ENCODE measurements around the gene WRNIP1.
"Not testable (repeated sequence)": the region's sequence is repeated elsewhere in the genome, so short reads cannot be mapped to it uniquely, and the experiment has no call there.

The WRNIP1 gene

DNA sequence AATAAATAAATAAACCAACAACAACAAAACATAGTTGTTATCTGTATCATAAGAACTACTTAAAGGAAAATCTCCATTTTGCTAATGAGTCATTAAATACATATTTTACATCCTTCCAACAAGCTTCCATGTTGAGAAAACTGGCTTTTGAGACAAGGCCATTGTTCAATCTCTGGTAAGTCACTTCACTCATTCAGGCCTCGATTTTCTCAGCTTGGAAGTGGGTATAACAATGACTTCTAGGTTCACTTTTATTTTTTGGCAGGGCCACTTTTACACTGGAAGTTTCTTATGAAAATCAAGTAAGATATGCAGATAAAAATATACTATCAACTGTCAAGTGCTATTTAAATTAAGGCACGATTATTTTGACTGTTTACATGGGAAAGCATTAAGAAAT, 30.0 kb downstream of the WRNIP1 start:
- no peak for DNase-seq (ENCODE audit: low spot score)
- TF ChIP-seq, protein P1, sequence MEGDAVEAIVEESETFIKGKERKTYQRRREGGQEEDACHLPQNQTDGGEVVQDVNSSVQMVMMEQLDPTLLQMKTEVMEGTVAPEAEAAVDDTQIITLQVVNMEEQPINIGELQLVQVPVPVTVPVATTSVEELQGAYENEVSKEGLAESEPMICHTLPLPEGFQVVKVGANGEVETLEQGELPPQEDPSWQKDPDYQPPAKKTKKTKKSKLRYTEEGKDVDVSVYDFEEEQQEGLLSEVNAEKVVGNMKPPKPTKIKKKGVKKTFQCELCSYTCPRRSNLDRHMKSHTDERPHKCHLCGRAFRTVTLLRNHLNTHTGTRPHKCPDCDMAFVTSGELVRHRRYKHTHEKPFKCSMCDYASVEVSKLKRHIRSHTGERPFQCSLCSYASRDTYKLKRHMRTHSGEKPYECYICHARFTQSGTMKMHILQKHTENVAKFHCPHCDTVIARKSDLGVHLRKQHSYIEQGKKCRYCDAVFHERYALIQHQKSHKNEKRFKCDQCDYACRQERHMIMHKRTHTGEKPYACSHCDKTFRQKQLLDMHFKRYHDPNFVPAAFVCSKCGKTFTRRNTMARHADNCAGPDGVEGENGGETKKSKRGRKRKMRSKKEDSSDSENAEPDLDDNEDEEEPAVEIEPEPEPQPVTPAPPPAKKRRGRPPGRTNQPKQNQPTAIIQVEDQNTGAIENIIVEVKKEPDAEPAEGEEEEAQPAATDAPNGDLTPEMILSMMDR (IDR thresholded peaks at IDR 0.05; ENCODE audit: extremely low read depth, missing control alignments): no peak

DNA sequence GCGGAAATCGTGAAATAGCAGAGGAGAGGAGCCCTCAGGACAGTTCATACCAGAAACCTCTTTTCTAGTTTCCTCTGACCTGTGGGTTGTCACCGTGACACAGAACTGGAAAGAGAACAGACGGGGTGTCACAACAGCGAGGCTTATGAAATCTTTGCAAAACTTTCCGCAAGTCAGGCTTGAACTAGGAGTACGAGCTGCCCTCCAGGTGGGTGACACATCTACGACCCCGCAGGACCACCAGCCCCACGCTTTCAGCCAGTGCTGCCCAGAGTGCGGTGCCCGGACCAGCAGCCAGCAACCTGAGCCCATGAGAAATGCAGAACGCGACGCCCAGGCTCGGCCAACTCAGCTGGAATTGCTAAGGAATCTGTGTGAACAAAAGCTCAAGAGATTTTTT, 30.8 kb downstream of the WRNIP1 start:
- TF ChIP-seq, protein P1 (IDR thresholded peaks at IDR 0.05; ENCODE audit: extremely low read depth, missing control alignments): no peak
- no peak for DNase-seq (ENCODE audit: low spot score)

DNA sequence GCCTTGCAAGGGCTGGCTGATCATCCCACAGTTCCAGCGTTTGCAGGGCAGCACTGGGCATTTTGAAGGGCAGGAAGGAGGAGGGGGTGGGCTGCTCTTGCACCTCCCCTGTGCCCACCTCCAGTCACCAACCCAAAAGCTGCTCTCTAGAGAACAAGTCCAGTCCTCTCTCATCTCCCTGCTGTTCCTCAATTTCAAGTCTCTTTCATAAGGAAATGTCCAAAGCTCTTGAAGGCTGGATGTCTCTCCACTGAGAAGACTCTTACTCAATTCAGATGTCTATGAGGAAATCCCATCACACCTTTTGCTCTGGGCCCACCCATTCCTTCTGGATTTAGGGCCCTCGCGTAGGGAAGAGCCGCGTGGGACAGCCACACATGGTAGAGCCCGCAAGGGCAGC, 31.7 kb downstream of the WRNIP1 start:
- DNase-seq (ENCODE audit: low spot score): no peak
- TF ChIP-seq, protein P1 (IDR thresholded peaks at IDR 0.05; ENCODE audit: extremely low read depth, missing control alignments): no peak

DNA sequence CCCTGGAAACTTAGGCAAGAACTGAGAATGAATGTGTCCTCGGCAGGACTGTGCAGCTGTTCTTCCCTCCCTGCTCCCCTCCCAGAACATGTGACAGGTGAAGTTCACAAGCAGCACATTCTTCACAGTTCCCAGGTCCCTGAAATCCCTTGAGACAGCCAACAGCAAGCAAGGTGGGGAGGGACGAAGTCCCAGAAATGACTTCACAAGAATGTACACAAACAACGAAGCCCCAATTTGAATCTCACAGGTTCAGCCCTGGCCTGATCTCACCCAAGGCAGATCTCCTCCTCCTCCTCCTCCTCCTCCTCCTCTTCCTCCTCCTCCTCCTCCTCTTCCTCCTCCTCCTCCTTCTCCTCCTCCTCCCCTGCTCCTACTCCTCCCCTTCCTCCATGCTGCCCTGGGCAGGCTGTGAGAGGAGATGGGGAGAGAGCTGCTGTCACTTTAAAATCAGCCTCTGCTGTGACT, 32.4 kb downstream of the WRNIP1 start:
- no peak for DNase-seq (ENCODE audit: low spot score)
- TF ChIP-seq, protein P1 (IDR thresholded peaks at IDR 0.05; ENCODE audit: extremely low read depth, missing control alignments): no peak

DNA sequence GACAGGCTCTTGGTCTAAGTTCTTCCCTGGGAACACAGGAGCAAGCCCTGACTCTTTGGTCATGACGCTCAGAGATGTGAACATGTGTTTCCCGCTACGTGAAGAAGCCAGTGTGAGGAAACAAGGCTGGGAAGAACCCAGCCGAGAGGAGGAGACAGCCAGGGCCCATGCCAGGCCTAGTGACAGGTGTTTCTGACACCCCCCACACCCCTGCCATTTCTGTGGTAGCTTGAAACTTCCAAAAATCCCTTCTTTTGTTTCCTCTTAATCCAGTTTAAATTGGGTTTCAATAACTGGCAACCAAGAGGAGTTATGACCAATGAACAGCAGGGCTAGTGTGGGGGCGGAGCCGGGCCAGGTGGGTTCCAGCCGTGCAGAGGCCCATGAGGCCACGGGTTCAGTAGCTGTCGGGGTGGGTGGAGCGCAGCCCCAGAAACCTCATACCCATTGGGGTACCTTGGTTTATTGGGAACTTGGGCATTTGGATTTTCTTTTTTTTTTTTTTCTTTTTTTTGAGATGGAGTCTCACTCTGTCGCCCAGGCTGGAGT, 33.5 kb downstream of the WRNIP1 start:
- no peak for DNase-seq (ENCODE audit: low spot score)
- TF ChIP-seq, protein P1 (IDR thresholded peaks at IDR 0.05; ENCODE audit: extremely low read depth, missing control alignments): no peak

DNA sequence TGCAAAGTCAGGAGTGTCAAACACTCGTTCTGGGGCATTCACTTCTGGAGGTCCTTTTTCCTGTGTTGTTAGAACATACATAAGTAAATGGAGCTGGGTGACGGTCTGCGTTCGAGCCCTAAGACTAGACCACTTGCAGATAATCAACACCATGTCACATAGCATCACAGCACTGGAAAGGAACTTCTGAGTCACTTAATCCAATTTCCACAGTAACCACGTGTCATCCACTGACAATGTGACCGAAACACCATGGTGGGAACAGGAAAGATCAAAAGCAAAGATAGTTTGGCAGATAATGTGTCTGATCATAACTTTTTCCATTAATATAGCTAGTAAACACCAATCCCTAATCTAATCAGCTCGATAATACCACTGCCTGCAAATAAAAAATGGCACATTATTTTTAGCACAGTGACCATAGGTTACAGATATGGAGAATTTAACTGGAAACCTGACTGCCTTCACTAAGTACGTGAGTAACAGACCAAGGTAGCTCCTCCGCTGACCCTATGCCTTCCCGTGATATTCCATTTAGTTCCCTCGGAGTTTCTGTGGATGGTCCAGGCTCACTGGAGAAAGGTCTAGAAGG, 34.8 kb downstream of the WRNIP1 start:
- TF ChIP-seq, protein P1 (IDR thresholded peaks at IDR 0.05; ENCODE audit: extremely low read depth, missing control alignments): no peak
- DNase-seq (ENCODE audit: low spot score): no peak

DNA sequence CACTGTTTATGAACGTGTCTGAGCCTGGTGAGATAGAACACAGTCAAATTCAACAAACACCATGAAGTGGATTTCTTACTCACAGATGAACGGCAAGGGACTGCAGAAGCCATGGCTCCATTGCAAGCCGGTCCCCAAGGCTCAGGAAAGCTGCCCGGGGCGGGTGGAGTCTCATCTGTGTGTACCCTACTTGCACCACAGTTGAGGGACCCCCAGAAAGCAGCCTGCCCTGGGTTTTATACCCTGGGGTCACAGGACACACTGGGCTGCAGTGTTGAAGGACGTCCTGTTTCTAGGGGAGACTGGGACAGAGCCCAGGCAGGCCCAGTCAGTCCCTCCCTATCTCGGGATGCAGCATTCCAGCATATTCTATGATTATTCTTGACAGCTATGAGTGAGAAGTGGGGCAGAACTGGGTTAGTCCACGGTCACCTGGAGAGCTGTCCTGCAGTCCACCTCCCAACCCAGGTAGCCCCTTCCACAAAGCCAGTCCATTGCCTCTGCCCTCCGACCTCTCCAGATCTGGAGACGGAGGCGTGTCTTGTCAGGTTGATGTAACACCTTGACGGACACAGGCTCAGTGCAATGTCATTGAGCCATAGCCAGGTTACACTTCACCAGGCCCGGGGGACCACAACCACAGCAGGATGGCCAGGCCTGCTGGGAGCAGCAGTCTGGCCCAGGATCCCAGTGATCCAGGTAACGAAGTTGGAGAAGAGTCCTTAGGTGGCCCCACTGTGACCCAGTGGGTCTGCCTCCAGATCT, 35.5 kb downstream of the WRNIP1 start:
- DNase-seq (ENCODE audit: low spot score): no peak
- TF ChIP-seq, protein P1 (IDR thresholded peaks at IDR 0.05; ENCODE audit: extremely low read depth, missing control alignments): no peak

DNA sequence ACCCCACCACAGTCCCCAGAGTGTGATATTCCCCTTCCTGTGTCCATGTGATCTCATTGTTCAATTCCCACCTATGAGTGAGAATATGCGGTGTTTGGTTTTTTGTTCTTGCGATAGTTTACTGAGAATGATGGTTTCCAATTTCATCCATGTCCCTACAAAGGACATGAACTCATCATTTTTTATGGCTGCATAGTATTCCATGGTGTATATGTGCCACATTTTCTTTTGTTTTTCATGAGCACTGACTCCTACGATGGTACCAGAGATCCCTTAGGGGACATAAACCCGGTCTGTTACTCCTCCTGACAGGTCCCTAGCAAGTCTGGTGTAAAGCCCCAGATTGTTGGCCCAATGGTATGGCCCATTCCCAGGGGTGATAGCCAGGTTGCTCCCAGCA, 36.5 kb downstream of the WRNIP1 start:
- DNase-seq (ENCODE audit: low spot score): not testable (repeated sequence)

Measured in GM20000 (cell line).